ENCODE results near the gene BRD3.
A peak's percentile ranks its signal among the peaks of the same experiment; 100 is the strongest.

The BRD3 gene

DNA sequence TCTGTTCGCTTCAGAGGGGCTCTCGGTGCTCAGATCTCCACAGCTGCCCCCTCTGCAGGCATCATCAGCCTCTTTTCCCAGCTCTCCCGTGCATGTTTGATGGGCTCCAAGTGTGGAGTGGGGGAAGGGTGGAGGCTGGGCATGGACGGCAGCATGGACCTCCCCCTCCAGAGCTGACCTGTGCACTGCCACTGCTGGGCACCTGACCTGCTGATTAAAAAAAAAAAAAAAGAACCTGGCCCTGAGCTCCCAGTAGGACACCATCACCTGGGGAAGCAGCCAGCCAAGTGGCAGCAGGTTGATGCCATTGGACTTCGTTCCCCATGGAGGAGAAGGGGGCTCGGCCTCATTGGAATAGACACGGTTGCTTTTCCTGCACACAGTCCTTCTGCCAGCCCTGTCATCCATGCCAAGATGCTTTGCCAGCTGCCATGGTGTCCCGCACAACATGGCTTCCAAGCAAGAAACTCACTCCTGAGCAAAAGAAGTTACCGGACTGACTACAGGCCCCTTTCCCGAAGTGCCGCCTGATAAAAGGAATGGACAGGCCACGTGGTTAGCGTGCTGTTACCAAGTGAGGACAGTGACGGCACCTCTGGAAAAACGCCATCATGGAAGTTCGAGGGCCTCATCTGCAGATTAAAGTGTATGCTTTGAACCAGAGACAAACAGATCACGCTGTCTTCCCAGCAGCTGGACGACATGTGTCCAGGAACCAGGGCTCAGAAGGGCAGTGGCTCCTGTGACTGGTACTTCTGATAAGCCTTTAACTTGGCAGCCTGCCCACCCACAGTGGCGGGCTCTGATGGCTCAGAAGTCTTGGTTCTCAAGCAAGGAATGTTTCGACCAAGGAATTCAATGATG lies 57.3 kb downstream of the BRD3 start:
- no peak for DNase-seq

DNA sequence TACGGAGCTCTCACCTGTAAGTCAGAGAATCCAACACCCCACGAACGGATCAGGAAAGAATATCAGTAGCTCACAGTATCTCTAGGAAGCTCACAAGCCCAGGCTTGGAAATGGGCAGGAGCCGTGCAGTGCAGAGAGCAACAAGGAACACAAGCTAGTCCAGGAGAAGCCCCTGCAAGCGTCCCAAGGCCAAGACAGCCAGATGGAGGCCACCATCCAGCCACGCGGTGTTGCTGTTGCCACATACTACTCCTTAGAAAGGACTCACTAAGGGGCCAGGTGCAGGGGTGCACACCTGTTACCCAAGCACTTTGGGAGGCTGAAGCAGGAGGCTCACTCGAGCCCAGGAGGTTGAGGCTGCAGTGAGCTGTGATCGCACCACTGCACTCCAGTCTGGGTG lies 60.3 kb downstream of the BRD3 start:
- no peak for DNase-seq

GRCh38 chr9:134007150-134007549 lies 60.7 kb downstream of the BRD3 start:
- DNase-seq: no peak

DNA sequence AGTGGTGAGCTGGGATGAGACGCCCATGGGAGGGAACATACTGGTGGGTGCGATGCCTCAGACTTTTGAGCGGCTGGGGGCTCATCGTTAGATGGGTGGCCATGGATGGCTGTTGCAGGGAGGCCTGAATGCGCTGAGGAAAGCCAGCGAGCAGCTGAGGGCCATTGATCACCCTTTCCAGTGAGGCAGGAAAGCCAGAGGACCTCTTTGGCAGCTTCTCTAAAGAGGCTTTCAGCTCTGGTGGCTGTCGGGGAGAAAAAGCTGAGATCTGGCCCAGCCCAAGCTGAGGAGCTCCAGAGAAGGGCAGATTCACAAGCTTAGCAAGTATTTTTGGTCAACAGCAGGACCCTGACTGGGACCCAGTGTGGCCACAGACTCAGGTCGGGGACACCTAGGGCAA lies 62.4 kb downstream of the BRD3 start:
- no peak for DNase-seq

DNA sequence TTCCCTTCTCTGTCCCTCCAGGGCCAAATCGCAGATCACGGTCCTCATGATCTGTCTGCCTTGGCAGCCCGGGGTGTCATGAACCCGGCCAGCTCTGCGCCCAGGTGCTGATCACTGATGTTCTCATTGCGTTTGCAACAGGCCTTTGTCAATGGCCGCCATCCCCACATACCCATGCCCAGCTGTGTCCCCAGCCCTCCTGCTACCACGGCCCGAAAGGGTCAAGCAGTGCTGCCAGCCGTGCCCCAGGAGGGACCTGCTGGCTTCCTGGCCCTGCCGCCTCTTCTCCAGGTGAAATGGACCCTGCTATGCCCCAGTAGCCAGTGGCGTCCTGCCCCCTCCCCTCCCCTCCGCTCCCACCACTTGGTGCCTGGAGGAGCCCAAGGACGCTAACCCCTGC lies 62.9 kb downstream of the BRD3 start:
- no peak for DNase-seq

GRCh38 chr9:134004131-134004873 lies 63.5 kb downstream of the BRD3 start:
- DNase-seq: no peak

GRCh38 chr9:134003237-134003636 lies 64.6 kb downstream of the BRD3 start:
- DNase-seq: no peak

DNA sequence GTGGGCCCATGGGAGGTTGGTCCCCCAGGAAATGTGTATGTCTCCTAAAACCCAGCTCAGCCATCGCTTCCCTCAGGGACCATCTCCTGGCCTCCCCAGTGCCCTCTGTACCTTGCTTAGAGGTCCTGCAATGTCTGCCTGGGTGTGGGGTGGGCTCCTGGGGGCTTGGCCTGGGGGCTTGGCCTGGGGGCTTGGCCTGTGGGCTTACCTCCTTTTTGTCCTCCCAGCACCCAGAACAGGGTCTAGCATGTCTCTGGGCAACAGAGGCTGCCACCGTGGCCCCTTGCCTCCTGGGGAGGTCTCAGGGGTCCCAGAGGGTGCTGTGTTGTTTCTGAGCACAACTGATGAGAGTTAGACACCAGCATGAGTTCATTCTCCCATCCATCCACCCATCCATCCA lies 65.0 kb downstream of the BRD3 start:
- DNase-seq: no peak

DNA sequence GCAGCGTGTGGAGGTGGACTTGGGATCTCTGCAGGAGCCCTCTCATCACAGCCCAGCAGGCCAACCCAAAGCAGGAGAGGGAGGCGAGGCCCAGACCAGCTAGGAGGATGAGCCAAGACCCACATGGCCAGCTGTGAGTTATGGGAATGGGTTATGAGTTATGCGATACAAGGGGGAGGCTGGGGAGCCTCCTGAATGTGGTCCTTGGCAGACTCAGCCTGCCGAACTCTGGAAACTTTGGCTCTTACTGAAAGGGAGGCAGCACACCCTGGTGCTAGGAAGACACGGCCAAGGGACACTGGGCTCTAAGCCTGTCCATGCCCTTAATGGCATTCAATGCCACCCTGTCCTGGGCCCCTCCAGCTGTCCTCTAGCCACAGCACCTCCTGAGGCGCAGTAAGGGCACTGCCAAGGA lies 68.0 kb downstream of the BRD3 start:
- DNase-seq: no peak

- peak; percentile 36 for DNase-seq
Measured at GRCh38 chr9:133998915-133999595, 68.8 kb downstream of the BRD3 start.

- DNase-seq: no peak
Measured at GRCh38 chr9:133997584-133997983, 70.2 kb downstream of the BRD3 start.

- no peak for DNase-seq
Measured at GRCh38 chr9:133996531-133997520, 71.0 kb downstream of the BRD3 start.

GRCh38 chr9:133995012-133995896 lies 72.6 kb downstream of the BRD3 start:
- peak; percentile 26 for DNase-seq

DNA sequence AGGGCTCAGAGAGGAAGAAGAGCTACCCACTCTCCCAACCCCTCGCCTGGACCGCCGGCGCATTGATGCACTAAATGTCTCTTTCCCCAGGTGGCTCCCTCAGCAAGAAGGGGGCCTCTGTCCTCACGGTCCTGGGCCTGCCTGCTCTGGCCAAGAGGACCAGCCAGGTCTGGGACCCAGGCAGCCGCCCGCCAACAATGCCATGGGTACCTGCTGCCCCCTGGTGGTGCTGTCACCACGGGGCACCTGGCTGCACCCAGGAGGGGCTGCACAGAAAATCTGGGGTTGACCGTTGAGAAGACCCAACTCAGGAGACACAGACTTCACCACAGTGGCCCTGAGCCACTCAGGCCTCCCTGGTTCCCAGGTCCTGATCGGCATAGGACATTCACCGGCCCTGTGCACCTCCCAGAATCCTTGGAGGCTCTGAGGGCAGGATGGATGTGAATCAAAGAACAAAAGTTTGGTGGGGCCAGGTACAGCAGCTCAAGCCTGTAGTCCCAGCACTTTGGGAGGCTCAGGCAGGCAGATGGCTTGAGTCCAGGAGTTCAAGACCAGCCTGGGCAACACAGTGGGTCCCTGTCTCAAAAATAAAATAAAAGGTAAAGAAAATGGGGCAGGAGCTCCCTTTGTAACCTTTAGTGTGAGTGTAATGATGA lies 73.3 kb downstream of the BRD3 start:
- peak; percentile 7 for DNase-seq

GRCh38 chr9:133993635-133994253 lies 74.1 kb downstream of the BRD3 start:
- DNase-seq: no peak

- peak; percentile 54 for DNase-seq
Measured at GRCh38 chr9:133992780-133993634, 74.8 kb downstream of the BRD3 start.

GRCh38 chr9:133991964-133992779 lies 75.7 kb downstream of the BRD3 start, which contains the start of gene VAV2:
Gene VAV2 (minus strand): TSS chr9:133992324. CDS start chr9:133992278, 46 bp downstream.
- DNase-seq: no peak

Measured in NCI-H1694 (cell line).